Tibial nerve (tissue), 4 donors: ENCODE data around the gene TBC1D16.

Experiments used
- CTCF ChIP-seq, 5 experiments: fragments of 200-600 bp in 3 of 5; fragments of 450-650 bp in 2 of 5; sonication (generic) in 3 of 5; IDR thresholded peaks; one replicate each; pipeline ENCODE4 v1.5.1; 2016 to 2019; ENCODE audit warnings: antibody characterized with exemption in 5 of 5, mild to moderate bottlenecking in 3 of 5, moderate library complexity in 2 of 5
- EP300 ChIP-seq, 2 donors: sonication (generic); formaldehyde crosslinking; IDR thresholded peaks; one replicate each; pipeline ENCODE4 v1.6.1; 2017; ENCODE audit warnings: antibody characterized with exemption in 2 of 2, mild to moderate bottlenecking in 1 of 2
- POLR2A ChIP-seq, 2 donors: fragments of 450-650 bp; IDR thresholded peaks; one replicate each; pipeline ENCODE4 v1.6.1; 2017; ENCODE audit warnings: antibody characterized with exemption in 2 of 2, mild to moderate bottlenecking in 2 of 2, moderate library complexity in 2 of 2

DNA sequence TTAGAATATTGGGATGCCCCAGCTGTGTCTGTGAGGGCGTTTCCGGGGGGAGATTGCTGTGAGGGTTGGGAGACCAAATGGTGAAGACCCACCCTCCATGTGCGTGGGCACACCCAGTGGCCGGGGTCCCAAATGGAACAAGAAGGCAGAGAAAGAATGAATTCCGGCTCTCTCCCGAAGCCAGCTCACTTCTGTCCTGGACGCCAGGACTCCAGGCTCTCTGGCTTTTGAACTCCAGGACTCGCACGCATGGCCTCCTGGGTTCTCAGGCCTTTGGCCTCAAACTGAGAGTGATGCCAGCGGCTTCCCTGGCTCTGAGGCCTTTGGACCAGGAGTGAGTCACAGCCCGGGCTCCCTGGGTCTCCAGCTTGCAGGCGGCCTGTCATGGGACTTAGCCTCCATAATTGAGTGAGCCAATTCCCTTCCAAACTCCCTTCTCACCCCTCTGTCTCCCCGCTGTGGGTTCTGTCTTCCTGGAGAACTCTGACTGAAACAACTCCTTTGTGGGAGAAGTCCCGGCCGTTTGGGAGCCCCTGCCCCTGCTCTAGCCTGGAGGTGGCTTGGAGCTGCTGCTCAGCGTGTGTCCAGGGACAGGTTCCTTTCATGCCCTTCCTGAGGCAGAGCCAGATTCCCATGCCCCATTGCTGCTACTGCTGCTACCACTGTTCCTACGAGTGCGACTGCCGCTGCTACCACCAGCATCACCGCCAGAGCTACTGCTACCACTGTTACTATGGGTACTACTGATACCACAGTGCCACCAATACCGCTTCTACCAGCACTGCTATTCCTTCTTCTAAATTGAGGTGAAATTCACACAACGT, 146.6 kb downstream of the TBC1D16 start:
- no peak for TF ChIP-seq CTCF (IDR thresholded peaks at IDR 0.05)
- TF ChIP-seq POLR2A (IDR thresholded peaks at IDR 0.05) = no peak
- no peak for TF ChIP-seq EP300 (IDR thresholded peaks at IDR 0.05)
